GM12878 (cell line): ENCODE data around the gene TYW1. TPM values are rescaled to one million over a fixed set of nuclear protein-coding genes. Genes with fewer than 3 reads are reported as not detected.
"Not testable (repeated sequence)": the region's sequence is repeated elsewhere in the genome, so short reads cannot be mapped to it uniquely, and the experiment has no call there.

Experiments
- ATAC-seq: fragments of 200-7000 bp; cut with Tn5 transposase; 3 replicates; pipeline ENCODE4 v1.9.1; 2020; ENCODE audit warnings: mild to moderate bottlenecking, moderate library complexity
- BruUV-seq: library from RNA; stranded (reverse); fragments of 400-500 nt; replicated peaks from 2 replicates; lab custom pipeline; 2021; lab: Mats Ljungman, UMichigan
- CTCF ChIA-PET: fragments of 300-600 bp; sonication (Branson Sonifier 250); formaldehyde crosslinking; extraction: SDS; loops from one replicate; lab custom pipeline; 2021; ENCODE audit warnings: inconsistent platforms; lab: Yijun Ruan, JAX
- POLR2A ChIA-PET: fragments of 350-600 bp; formaldehyde crosslinking; extraction: SDS; loops from one replicate; lab custom pipeline; 2021; ENCODE audit warnings: inconsistent platforms; lab: Charles Lee
- RAD21 ChIA-PET: fragments of 300-600 bp; sonication (Branson Sonifier 250); formaldehyde crosslinking; loops from one replicate; lab custom pipeline; 2023; ENCODE audit warnings: antibody characterized with exemption; ENCODE audit not compliant: unreplicated experiment; lab: Charles Lee
- SMC1A ChIA-PET: fragments of 300-600 bp; sonication (Branson Sonifier 250); formaldehyde crosslinking; loops from one replicate; lab custom pipeline; 2023; ENCODE audit not compliant: unreplicated experiment, uncharacterized antibody; lab: Charles Lee
- DNase-seq: peaks from one replicate; pipeline ENCODE4 v3.0.0-alpha.2; 2011; ENCODE audit warnings: low read depth, low spot score
- FAIRE-seq: peaks from 3 replicates; lab custom pipeline; 2011; peaks lifted over from hg19 to GRCh38; lab: Jason Lieb, UNC
- H2AFZ ChIP-seq: 2 replicates; pipeline ENCODE4 v1.6.0; 2011; ENCODE audit warnings: low read depth, low read length, control low read depth; ENCODE audit not compliant: control insufficient read depth
- H3K27ac ChIP-seq: 2 replicates; pipeline ENCODE4 v1.5.1; 2011; ENCODE audit warnings: control low read depth; ENCODE audit not compliant: control insufficient read depth, insufficient read depth
- H3K27me3 ChIP-seq, 2 experiments: replicated peaks in 1 of 2; 2 replicates each; pipeline versions ENCODE4 v1.6.0 to v1.6.1; 2011; ENCODE audit warnings: low read length in 1 of 2; ENCODE audit not compliant: control insufficient read depth in 2 of 2, insufficient read depth in 2 of 2
- H3K36me3 ChIP-seq, 2 experiments: 2 replicates each; pipeline ENCODE4 v1.5.1; 2011; ENCODE audit warnings: low read length in 1 of 2; ENCODE audit not compliant: control insufficient read depth in 2 of 2, insufficient read depth in 2 of 2
- H3K4me1 ChIP-seq: 2 replicates; pipeline ENCODE4 v1.6.1; 2011; ENCODE audit warnings: mild to moderate bottlenecking, low read length, moderate library complexity, mixed read lengths; ENCODE audit not compliant: control insufficient read depth, insufficient read depth
- H3K4me2 ChIP-seq: 2 replicates; pipeline ENCODE4 v1.6.0; 2011; ENCODE audit warnings: control low read depth; ENCODE audit not compliant: control insufficient read depth, insufficient read depth
- H3K4me3 ChIP-seq: fragments of 200-600 bp; sonication (generic); 2 replicates; pipeline ENCODE4 v1.5.1; 2016
- H3K79me2 ChIP-seq: 2 replicates; pipeline ENCODE4 v1.6.0; 2011; ENCODE audit warnings: low read length; ENCODE audit not compliant: control insufficient read depth, insufficient read depth
- H3K9ac ChIP-seq: 2 replicates; pipeline ENCODE4 v1.8.0; 2011; ENCODE audit warnings: low read length, control low read depth, mixed read lengths; ENCODE audit not compliant: control insufficient read depth, insufficient read depth
- H3K9me3 ChIP-seq: replicated peaks from 3 replicates; pipeline ENCODE4 v1.5.1; 2011; ENCODE audit warnings: mild to moderate bottlenecking, low read length; ENCODE audit not compliant: control insufficient read depth, insufficient read depth
- H4K20me1 ChIP-seq: 2 replicates; pipeline ENCODE4 v1.6.0; 2011; ENCODE audit not compliant: control insufficient read depth, insufficient read depth
- CREB1 ChIP-seq: IDR thresholded peaks from 2 replicates; pipeline ENCODE4 v1.6.1; 2012; ENCODE audit warnings: low read depth, mild to moderate bottlenecking, inconsistent platforms
- WGBS: methylation state at CpG from one replicate; pipeline ENCODE4 v1.1.6; 2016; ENCODE audit warnings: low lambda C conversion rate; ENCODE audit not compliant: insufficient replicate concordance, insufficient coverage; ENCODE audit errors: missing lambda C conversion rate; 5-methylcytosine and 5-hydroxymethylcytosine counted together
- in situ Hi-C: fragments of 300-500 bp; cut with MboI; formaldehyde crosslinking; loops from 9 replicates; pipeline ENCODE4 v1.14.3; 2018; ENCODE audit warnings: mixed read lengths
- intact Hi-C: fragments of 100-400 bp; cut with micrococcal nuclease; formaldehyde crosslinking; loops from one replicate; pipeline ENCODE4 v1.14.2; 2022; ENCODE audit not compliant: unreplicated experiment
- polyA plus RNA-seq, 11 experiments: library from polyadenylated mRNA; depleted of rRNA in 4 of 11; unstranded in 6 of 11; stranded (reverse) in 5 of 11; fragments of >200 nt; fragmentation: Nextera tagmentation in 4 of 11; fragmentation: Illumina TruSeq in 1 of 11; extraction: Ambion mirVana in 4 of 11; extraction: Trizol in 1 of 11; gene quantifications; 1 replicate in 1 of 11; 2 replicates in 10 of 11; pipeline versions ENCODE4 v1.2.1 to v1.2.3, GENCODE V29; 2011 to 2016; ENCODE audit warnings: inconsistent platforms in 2 of 11, missing spikeins in 2 of 11, low read depth in 1 of 11
- total RNA-seq, 4 experiments: library from RNA; depleted of rRNA in 3 of 4; stranded (reverse); fragments of >200 nt in 3 of 4; fragmentation: Illumina TruSeq in 1 of 4; extraction: Trizol in 1 of 4; gene quantifications; 2 replicates each; pipeline versions ENCODE4 v1.2.1 to v1.2.3, GENCODE V29; 2013 to 2021

The TYW1 gene
- total and polyA plus RNA-seq, 10 of the 15 experiments (the other 5 are each of a cell fraction or from before 2014, with no cell fraction given) = 11.3 to 29.0 (median 18.4) TPM

GRCh38 chr7:67025459-67025858 lies 28.8 kb downstream of the TYW1 start:
- H3K27me3 ChIP-seq, RAD21 ChIA-PET, H4K20me1 ChIP-seq, H3K4me2 ChIP-seq, DNase-seq, H3K9ac ChIP-seq, ATAC-seq, H3K27ac ChIP-seq, FAIRE-seq, H3K9me3 ChIP-seq, H3K36me3 ChIP-seq, H3K4me1 ChIP-seq, H2AFZ ChIP-seq, H3K4me3 ChIP-seq, intact Hi-C loops, H3K79me2 ChIP-seq, CTCF ChIA-PET: not testable (repeated sequence)
- 100% methylated on average over 1 of the region's 1 CpG for whole genome bisulfite sequencing
- ChIA-PET POLR2A (interaction anchor here (0.6 kb wide), 1 partner anchor 1645 kb away, joined by 4 read pairs; no protein-coding TSS in a partner anchor), SMC1A (interaction anchor here (0.6 kb wide), 1 partner anchor 15 kb away, joined by 3 read pairs; no protein-coding TSS in a partner anchor)
- in situ Hi-C loops = loop anchor here (25.0 kb wide), 1 partner anchor 287 kb away; no protein-coding TSS in a partner anchor
- TSS peak; percentile 30 for BruUV-seq

- peak; percentile 64 for ATAC-seq
- H3K9ac ChIP-seq, H2AFZ ChIP-seq, H3K27me3 ChIP-seq, intact Hi-C loops, H3K36me3 ChIP-seq, FAIRE-seq, H3K4me1 ChIP-seq, POLR2A ChIA-PET, H4K20me1 ChIP-seq, RAD21 ChIA-PET, H3K79me2 ChIP-seq, BruUV-seq, H3K4me2 ChIP-seq, DNase-seq, H3K9me3 ChIP-seq, H3K27ac ChIP-seq, SMC1A ChIA-PET, H3K4me3 ChIP-seq: not testable (repeated sequence)
- CTCF ChIA-PET = interaction anchor here (0.7 kb wide), 1 partner anchor 9 kb away, joined by 3 read pairs; no protein-coding TSS in a partner anchor
- 38% methylated on average over 1 of the region's 2 CpGs for WGBS
- in situ Hi-C loops = loop anchor here (25.0 kb wide), 1 partner anchor 281 kb away; no protein-coding TSS in a partner anchor
- TF ChIP-seq CREB1 = 0 out of 2 replicates have a peak, but pooled peaks have one; percentile 19
Observed at GRCh38 chr7:67031685-67032084, 35.1 kb downstream of the TYW1 start.
